NCI-H1417 (cell line): ENCODE measurements around the gene ANKRD36C.
"Not testable (repeated sequence)": the region's sequence is repeated elsewhere in the genome, so short reads cannot be mapped to it uniquely, and the experiment has no call there.

ENCODE experiments used
- DNase-seq, 3 experiments: peaks; one replicate each; lab custom pipeline; 2025; lab: John Stamatoyannopoulos, UW

ANKRD36C gene

GRCh38 chr2:96006248-96006647 lies 14.6 kb upstream of the ANKRD36C start:
- not testable (repeated sequence) for DNase-seq

DNA sequence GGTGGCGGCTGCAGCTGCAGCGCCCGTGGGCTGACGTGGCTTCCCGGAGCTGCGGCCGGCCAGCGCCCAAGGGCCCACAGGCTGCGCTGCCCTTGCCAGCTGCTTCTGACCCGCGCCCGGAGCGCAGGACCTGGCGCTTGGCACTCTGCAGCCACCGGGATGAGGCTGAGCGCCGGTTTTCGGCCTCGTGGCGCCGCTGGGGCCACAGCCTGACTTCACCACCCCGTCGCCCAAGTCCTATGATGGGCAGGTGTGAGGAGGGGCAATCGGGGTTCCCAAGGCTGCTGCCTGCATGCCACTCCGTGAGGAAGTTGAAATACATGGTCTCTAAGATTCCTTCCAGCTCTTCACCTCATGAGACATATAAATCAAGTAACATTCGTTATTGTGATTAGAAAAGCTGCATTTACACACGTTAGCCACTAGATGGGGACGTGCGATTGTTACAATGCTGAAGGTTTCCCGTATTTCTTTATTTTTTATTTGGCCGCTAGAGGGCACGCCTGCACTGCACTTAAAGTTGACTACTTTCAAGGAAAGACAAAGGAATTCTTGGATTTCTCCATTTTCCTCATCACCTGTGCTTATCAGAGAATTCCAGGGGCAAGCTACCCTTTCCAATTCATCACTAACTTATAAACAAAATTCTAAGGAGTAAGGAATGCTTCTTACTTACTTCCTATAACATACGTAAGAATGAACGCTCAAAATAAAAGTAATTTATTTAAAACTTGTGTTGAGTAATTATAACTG lies 1.1 kb upstream of the ANKRD36C start:
- not testable (repeated sequence) for DNase-seq

DNA sequence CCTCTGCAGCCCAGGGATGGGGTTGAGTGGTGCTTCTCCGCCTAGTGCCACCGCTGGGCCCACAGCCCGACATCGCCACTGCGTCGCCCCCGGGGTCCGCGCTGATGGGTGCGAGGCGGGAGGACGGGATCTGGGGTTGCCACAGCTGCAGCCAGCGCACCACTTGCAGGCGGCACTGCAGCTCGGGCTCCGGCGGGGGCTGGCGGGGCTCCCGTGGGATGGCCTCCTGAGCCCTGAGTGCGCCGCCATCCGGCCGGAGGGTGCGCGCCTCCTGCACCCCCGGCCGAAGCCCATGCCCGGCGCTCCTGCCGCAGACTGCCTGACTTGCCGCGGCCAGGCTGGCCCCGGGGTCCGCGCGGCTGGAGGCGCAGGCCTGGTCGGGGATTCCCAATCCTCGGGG lies 478 bp upstream of the ANKRD36C start:
- not testable (repeated sequence) for DNase-seq

DNA sequence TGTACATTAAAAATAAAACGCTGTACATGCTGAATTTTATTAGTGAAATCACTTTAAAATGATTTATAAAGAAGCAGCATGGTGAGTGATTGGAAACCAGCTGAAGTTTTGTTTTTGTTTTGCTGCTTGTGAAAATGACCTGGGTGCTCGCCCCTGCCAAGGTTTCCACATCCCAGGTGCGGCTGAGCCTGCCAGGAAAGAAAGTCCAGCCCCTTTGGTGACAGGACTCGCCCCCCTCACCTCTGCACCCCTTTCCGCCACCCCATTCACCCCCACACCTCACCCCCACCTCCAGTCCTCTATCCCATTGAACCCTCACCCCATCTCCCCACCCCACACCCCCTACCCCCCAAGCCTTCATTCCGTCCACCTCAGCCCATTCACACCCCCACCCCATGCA lies 740 bp downstream of the ANKRD36C start:
- not testable (repeated sequence) for DNase-seq

DNA sequence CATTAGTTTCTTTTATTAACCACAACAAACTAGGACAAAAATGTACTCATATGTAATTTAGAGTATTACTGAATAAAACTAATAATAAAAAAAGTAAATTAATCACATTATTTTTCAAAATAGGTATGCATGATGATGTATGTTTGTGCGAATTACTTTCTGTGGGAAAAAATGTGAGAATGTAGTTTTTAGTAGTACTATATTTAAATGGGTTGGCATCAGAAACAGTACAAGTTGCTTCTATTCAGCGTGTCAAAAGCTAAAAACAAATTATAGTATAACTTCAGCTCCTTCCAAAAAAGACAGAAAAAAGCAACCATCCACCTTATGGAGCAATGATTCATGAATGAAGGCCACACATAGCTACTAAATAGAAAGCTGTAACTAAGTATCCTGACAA lies 40.0 kb downstream of the ANKRD36C start:
- not testable (repeated sequence) for DNase-seq

GRCh38 chr2:95948039-95948438 lies 43.6 kb downstream of the ANKRD36C start:
- DNase-seq: not testable (repeated sequence)

GRCh38 chr2:95939947-95940346 lies 51.7 kb downstream of the ANKRD36C start:
- not testable (repeated sequence) for DNase-seq

DNA sequence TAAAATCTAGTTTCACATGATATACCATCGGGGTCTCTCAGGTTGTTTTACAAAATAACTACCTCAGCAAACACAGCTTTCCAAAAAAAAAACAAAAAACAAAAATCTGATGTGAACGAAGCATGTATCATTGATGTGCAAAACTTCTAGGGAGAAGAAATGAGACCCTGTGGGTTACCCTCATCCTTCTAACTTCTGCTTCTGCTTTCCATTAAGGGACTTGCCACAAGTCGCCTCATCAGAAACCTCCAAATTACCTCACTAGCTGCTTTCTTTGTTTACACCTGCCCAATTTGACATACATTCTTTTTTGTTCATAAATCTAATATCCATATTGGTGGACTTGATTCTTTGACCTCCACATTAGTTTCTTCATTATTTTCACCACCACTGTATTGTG lies 60.9 kb downstream of the ANKRD36C start:
- not testable (repeated sequence) for DNase-seq

DNA sequence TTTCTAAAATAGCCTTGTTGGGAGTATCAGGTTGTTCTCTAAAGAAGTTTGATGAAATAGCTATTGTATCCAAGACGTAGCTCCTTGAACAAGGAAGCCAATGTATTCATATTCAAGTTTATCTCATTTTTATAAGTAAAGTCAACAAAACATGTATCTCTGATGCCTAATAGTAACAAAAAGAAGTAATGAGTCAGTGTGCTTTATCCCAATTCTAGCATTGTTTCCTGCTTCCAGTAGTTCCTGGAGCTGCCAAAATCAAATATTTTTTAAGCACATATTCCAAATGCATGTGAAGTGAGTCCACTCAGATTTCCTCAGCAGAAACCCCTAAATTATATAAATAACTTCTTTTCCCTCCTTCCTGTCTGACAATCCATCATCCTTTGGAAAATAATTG lies 74.6 kb downstream of the ANKRD36C start:
- DNase-seq: not testable (repeated sequence)

GRCh38 chr2:95915131-95915530 lies 76.5 kb downstream of the ANKRD36C start:
- not testable (repeated sequence) for DNase-seq

DNA sequence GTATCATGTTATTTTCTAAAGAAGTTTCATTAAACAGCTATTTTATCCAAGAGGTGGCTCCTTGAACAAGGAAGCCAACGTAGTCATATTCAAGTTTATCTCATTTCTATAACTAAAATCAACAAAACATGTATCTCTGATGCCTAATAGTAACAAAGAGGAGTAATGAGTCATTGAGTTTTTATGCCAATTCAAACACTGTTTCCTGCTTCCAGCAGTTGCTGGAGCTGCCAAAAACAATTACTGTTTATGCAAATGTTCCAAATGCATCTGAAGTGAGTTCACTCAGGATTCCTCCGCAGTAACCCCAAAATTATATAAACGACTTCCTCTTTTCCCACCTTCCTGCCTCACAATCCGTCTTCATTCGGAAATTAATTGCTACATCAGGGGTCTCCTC lies 80.2 kb downstream of the ANKRD36C start:
- not testable (repeated sequence) for DNase-seq

DNA sequence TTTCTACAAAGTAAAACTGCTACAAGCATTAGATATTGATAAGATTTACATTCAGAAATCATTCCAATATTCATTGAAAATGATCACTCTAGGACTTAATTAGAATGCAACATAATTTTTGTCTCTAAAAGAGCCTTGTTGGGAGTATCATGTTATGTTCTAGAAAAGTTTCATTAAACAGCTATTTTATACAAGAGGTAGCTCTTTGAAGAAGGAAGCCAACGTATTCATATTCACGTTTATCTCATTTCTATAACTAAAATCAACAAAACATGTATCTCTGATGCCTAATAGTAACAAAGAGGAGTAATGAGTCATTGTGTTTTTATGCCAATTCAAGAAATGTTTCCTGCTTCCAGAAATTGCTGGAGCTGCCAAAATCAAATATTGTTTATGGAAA lies 97.2 kb downstream of the ANKRD36C start:
- DNase-seq: not testable (repeated sequence)

GRCh38 chr2:95867929-95868328 lies 123.7 kb downstream of the ANKRD36C start:
- DNase-seq: not testable (repeated sequence)

DNA sequence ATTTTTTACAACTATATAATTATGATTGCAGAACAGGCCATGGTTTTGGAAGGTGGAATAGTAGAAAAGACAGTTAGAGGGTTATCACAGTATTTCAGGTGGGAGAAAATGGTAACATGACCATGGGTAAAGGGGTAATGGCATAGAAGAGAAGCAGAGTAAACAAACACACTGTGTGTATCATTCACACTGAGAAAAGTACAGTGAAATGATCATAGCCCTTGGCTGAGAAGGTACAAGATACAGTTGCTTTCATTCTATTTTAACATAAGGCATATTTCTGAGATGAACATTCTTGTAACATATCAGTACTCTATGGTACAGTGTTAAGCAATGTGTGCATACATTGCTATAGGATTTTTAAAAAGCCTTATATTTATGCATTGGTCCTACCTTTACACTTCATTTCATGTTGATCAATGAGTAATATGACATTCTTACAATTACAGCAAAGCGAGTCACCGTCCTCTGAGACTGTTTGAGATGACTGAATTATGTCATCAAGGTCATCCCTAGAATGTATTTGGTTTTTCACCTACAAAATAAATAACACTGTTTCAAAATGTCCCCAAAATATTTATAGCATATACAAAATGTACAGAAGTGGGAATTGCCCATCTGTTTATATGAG lies 124.5 kb downstream of the ANKRD36C start:
- DNase-seq: not testable (repeated sequence)

DNA sequence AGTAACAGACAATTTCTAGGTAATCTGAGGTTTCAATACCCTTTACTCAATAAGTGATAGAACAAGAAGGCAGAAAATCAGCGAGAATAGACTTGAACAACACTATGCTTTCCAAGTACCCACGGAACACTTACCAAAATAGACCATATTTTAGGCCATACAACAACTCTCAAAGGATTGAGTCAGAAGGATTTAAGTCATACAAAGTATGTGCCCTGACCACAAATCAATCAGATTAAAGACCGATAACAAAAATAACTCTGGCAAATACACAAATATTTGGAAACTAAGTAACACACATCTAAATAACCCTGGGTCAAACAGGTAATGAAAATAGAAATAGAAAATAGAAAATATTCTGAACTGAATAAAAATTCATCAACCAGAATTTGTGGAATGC lies 129.5 kb downstream of the ANKRD36C start:
- not testable (repeated sequence) for DNase-seq

DNA sequence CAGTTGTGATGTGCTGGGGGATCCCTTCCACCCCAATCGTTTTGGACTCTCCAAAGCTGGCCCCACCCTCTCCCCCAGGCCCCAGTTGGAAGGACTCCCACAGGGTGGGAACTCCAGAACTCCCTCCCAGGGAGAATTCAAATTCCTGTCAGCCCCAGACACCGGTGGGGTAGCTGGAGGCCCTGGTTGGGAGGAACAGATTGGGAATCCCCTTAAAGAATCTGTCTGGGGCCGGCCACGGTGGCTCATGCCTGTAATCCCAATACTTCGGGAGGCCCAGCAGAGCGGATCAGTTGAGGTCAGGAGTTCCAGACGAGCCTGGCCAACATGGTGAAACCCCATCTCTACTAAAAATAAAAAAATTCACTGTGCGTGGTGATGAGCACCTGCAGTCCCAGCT lies 155.5 kb downstream of the ANKRD36C start:
- DNase-seq: no peak

DNA sequence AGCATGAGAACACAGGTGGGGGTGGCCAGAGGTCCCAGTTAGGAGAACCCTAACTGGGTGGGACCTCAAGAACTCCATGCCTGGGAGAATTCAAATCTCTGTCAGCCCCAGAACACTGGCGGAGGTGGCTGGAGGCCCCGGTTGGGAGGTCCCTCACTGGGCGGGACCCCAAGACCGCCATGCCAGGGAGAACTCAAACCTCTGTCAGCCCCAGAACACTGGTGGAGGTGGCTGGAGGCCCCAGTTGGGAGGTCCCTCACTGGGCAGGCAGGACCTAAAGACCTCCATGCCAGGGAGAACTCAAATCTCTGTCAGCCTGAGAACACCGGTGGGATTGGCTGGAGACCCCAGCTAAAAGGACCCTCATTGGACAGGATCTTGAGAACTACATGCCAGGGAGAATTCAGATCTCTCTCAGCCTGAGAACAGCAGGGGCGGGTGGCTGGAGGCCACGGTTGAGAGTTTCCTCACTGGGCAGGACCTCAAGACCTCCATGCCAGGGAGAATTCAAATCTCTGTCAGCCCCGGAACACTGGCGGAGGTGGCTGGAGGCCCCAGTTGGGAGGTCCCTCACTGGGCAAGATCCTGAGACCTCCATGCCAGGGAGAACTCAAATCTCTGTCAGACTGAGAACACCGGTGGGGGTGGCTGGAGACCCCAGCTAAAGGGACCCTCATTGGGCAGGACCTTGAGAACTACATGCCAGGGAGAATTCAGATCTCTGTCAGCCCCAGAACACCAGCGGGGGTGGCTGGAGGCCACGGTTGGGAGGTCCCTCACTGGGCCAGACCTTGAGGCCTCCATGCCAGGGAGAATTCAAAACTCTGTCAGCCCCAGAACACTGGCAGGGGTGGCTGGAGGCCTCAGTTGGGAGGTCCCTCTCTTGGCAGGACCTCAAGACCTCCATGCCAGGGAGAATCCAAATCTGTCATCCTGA lies 157.3 kb downstream of the ANKRD36C start:
- DNase-seq: not testable (repeated sequence)

- DNase-seq: not testable (repeated sequence)
Measured at GRCh38 chr2:95824218-95824617, 167.4 kb downstream of the ANKRD36C start.

GRCh38 chr2:95817521-95817920 lies 174.1 kb downstream of the ANKRD36C start:
- not testable (repeated sequence) for DNase-seq

GRCh38 chr2:95813311-95813710 lies 178.3 kb downstream of the ANKRD36C start:
- DNase-seq: not testable (repeated sequence)

- no peak for DNase-seq
Measured at GRCh38 chr2:95799892-95800291, 191.7 kb downstream of the ANKRD36C start.
